Measurements from ENCODE around the gene CACNA2D3.

The CACNA2D3 gene

DNA sequence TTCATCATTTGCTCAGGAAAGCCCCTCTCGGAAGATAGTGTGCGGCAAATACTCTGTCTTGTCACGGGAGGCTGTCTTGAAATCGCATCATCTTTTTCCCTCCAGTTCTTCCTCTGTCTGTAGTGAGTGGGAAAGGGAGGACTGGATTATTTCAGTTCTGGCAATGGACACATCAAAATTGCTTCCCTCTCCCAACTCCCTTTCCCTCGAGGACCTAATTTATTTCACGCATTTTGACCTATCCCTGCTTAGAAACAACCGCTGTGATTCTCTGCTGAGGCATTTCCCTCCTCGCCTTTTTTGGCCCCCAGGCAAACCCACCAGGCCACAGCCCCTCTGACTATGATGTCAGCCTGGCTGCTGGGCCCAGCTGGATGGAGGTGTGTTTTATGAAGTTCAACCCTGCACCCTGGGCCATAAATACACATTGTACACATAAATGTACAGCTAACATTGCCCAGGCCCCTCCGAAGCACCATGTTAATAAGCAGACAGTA is 944.2 kb downstream of the CACNA2D3 start:
- TF ChIP-seq, protein P1, sequence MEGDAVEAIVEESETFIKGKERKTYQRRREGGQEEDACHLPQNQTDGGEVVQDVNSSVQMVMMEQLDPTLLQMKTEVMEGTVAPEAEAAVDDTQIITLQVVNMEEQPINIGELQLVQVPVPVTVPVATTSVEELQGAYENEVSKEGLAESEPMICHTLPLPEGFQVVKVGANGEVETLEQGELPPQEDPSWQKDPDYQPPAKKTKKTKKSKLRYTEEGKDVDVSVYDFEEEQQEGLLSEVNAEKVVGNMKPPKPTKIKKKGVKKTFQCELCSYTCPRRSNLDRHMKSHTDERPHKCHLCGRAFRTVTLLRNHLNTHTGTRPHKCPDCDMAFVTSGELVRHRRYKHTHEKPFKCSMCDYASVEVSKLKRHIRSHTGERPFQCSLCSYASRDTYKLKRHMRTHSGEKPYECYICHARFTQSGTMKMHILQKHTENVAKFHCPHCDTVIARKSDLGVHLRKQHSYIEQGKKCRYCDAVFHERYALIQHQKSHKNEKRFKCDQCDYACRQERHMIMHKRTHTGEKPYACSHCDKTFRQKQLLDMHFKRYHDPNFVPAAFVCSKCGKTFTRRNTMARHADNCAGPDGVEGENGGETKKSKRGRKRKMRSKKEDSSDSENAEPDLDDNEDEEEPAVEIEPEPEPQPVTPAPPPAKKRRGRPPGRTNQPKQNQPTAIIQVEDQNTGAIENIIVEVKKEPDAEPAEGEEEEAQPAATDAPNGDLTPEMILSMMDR (IDR thresholded peaks at IDR 0.05), result no peak

DNA sequence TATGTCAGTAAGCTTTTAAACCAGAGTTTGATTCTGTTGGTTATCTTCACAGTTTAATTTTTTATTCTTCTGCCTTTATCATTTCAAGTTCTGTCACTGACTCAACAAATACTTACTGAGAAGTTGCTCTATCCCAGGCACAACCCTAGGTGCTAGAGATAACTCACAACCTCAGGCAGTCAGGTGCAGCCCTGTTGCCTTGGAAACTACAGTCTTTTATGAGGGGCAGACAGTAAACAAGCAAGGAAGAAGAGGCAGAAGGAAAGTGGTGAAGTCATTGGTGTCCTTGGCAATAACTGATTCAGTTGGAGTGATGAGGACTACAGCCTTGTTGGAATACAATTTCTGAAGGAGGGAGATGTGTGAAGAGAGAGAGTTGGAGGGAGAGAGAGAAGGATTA is 947.6 kb downstream of the CACNA2D3 start:
- TF ChIP-seq, protein P1 (IDR thresholded peaks at IDR 0.05), result no peak

DNA sequence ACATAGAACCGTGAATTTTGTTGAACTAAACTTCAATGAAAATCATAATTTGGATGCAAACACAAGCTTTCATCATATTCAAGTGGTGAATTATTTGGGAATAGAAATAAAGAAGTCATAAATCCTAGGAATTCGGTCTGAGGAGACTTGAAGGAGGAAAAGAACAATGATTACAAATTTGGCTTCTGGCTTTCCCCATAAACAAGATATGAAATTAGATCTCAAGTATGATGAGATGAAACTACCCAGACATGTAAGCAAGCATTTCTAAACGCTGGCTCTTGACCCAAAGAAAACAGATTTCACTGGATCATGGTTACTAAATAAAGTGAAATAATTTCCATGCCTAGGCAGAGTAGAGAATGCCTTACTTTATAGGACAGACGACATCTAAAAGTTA is 952.4 kb downstream of the CACNA2D3 start:
- TF ChIP-seq, protein P1 (IDR thresholded peaks at IDR 0.05), result no peak

DNA sequence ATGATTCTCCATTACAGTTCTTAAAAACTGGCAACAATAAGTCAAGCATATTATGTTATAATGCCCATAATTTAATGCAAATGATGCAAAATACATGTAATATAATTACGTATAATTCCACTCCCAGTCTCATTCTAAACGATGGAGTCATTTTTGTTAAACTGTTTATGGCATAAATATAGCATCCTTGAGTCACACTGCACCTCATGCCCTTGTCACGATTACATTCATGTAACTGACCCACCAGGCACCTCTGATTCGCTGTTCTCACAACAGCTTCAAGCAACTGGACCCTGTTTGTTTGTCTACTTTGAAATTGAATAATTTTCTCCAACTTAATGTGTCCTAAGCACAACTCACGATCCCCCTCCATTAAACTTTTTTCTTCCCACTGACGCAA is 953.5 kb downstream of the CACNA2D3 start:
- TF ChIP-seq, protein P1 (IDR thresholded peaks at IDR 0.05), result no peak

DNA sequence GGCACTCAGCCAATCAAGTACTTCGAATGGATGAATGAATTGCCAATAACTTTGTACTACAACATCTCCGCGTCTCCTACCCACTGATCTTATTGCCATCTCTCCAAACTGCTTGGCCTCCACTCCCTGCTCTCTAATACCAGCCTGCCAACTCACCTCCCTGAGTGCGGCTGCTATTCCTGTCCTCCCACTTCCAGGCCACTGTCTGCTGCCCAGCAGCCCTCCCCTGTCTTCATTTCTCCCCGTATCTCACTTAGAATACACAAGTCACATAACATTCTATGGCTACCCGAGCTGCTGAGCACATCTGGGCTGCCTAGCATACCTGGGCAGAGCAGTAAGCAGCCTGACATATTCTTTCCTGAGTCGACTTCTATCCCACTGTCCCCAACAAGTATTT is 955.4 kb downstream of the CACNA2D3 start:
- TF ChIP-seq, protein P1 (IDR thresholded peaks at IDR 0.05), result no peak

DNA sequence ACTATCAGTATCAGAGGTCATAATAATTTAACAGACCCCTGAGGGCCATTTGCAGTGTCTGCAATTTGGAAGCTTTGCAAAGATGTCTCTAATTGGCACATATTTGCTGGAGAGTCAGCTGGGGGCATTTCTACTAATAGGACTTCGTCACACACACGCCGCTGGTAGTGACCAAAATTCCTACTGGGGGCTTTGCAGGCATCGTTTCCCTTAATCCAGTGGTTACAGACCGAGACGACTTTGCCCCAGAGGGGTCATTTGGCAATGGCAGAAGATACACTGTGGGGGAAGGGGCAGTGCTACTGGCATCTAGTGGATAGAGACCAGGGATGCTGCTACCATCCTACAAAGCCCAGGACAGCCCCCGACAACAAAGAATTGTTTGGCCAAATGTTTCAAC is 956.5 kb downstream of the CACNA2D3 start:
- TF ChIP-seq, protein P1 (IDR thresholded peaks at IDR 0.05), result no peak

DNA sequence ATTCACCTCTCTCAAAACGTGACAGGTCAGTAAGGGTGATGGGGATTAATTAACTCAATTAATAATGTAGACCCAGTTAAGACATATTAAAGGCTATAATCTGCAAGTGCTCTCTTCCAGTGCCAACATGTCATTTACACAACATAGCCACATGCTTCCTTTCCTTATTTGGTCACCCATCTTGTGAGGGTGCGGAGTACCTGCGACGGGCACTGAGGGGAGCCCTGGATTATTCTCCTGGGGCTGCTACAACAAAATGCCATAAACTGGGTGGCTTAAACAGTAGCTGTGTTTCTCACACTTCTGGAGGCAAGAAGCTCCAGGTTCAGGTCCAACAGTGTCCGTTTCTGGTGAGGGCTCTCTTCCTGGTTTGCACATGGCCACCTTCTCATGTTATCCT is 962.9 kb downstream of the CACNA2D3 start:
- TF ChIP-seq, protein P1 (IDR thresholded peaks at IDR 0.05), result no peak

DNA sequence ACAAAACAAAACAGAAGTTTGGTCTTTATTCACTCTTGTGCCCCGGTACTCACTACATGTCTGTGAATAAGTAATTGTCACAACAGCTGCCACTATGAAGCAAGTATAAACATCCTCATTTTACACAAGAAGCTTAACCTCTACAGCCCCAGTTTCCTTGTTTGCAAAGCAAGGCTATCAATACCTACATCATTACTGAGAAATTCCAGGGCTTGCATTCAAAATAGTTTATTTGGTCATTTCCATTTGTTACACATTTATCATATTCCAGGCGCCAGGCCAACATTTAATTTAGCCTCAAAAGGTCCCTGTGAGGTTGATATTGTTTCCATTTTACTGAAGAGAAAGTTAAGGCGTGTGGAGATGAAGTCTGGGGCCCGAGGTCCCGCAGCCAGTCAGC is 966.9 kb downstream of the CACNA2D3 start:
- TF ChIP-seq, protein P1 (IDR thresholded peaks at IDR 0.05), result no peak

Data from LNCAP (cell line).